ENCODE data around the gene RAB8A. TPM values are rescaled to one million over a fixed set of nuclear protein-coding genes. Genes with fewer than 3 reads are reported as not detected.

RAB8A gene
- 10 to 100 TPM; 14.2 to 54.5 (median 42.3) TPM for total RNA-seq

GRCh38 chr19:16111160-16111908 is at the start of gene RAB8A:
RAB8A (plus strand) TSS chr19:16111889; CDS start chr19:16111902, 13 bp downstream.
- peak; percentile 95 to 97 (median 96) for ATAC-seq (replicated peaks in 6 of 8)
- H3K4me3 ChIP-seq = peak within 1 kb of the TSS; percentile 87 to 98 (median 91)
- H3K27ac ChIP-seq = peak within 1 kb of the TSS; percentile 74 to 89
- H3K4me1 ChIP-seq (replicated peaks in 1 of 2) = peaks cover 5 to 7% of the 10 kb centered on the region in 2 donors
- WGBS, 10 experiments = 0 to 18% (median 0%) methylated on average over 1 to 10 of the region's 81 CpGs; no CpG with 5 or more reads in 4 of the 10 experiments
- in situ Hi-C loops (cut with MboI; ENCODE audit: low pct_unique_long_range_greater_than_20kb in 2 of 9, low sequenced_read_pairs in 9 of 9, unreplicated experiment in 9 of 9) = no loop called here

DNA sequence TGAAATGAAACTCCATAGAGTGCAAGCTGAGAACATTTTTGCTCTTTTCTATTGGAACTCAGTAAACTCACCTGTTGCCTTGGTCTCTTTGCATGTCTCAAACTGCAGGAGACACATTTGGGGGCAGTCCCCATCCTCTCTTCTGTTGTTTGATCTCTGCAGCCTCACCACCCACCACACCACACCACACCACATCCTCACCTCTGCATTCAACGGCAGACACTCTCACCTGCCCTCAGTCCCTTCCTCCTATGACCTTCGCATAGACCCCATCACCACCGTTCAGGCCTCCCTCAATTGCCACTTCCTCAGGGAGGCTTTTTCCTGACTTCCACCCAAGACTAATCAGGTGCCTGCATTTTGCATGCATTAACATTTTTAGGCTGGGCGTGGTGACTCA is 49.7 kb upstream of the RAB8A start:
- no peak for ATAC-seq (replicated peaks in 6 of 8)
- WGBS, 10 experiments = 17 to 100% (median 58%) methylated on average over 1 to 4 of the region's 4 CpGs; no CpG with 5 or more reads in 4 of the 10 experiments
- in situ Hi-C loops (cut with MboI; ENCODE audit: low pct_unique_long_range_greater_than_20kb in 2 of 9, low sequenced_read_pairs in 9 of 9, unreplicated experiment in 9 of 9) = no loop called here
- H3K4me1 ChIP-seq (replicated peaks in 1 of 2) = no peaks in the 10 kb centered on the region
- no peak overlapping the region for H3K27ac ChIP-seq
- no peak overlapping the region for H3K4me3 ChIP-seq

DNA sequence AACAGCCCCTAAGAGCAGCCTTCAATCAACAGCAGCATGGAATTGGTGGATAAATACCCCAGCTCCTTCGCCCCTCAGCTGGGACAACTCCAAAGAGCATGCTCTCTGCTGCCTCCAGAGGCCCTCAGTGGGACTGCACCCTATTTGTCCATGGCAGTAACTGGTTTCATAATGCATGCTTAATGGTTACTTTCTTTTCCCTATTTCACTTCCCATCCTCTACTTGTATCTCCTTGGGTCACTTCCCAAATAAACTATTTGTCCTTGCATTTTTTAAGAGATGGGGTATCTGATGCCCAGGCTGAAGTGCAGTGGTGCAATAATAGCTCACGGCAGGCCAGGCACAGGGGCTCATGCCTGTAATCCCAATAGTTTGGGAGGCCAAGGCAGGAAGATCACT is 48.9 kb upstream of the RAB8A start:
- no peak overlapping the region for H3K27ac ChIP-seq
- peak in 3 of 8 experiments; percentile 15 to 55 (median 21) for ATAC-seq (replicated peaks in 6 of 8)
- in situ Hi-C loops (cut with MboI; ENCODE audit: low pct_unique_long_range_greater_than_20kb in 2 of 9, low sequenced_read_pairs in 9 of 9, unreplicated experiment in 9 of 9) = no loop called here
- 40 to 100% (median 64%) methylated on average over 1 to 2 of the region's 2 CpGs; no CpG with 5 or more reads in 5 of the 10 experiments for WGBS, 10 experiments
- no peak overlapping the region for H3K4me3 ChIP-seq
- H3K4me1 ChIP-seq (replicated peaks in 1 of 2) = no peaks in the 10 kb centered on the region

DNA sequence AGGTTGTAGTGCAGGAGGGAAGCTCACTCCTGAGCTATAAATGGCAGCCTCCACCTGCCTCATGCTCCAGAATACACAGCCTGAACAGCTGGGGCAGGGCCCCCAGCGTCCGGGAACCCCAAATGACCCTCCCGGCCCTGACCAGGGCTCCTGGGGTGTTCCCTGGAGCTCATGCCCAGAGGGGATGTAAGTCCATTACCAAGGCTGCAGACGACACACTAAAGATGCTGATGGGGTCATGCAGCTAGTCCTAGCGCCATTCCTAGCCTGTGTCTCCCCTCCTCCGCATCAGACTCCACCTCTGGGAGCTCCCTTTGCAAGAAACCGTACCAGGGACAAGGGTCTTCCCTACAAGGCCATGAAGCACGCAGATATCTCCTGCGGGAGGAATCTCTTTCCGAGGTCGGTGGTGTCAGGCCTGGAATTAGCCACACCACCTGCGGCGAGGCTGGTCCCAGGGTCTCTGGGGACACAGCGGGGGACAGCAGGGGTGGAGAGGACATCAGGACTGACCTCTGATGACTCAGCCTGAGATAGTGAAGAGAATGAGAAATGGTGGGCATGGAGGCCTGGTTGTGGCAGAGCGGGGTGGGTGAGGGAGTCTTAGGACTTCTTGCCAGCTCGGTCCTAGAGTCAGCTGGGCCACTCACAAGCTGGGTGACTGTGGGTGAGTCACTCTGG is 47.3 kb upstream of the RAB8A start:
- no peak overlapping the region for H3K27ac ChIP-seq
- in situ Hi-C loops (cut with MboI; ENCODE audit: low pct_unique_long_range_greater_than_20kb in 2 of 9, low sequenced_read_pairs in 9 of 9, unreplicated experiment in 9 of 9) = no loop called here
- no peak for ATAC-seq (replicated peaks in 6 of 8)
- H3K4me3 ChIP-seq = no peak overlapping the region
- WGBS, 10 experiments = 60 to 90% (median 72%) methylated on average over 1 to 8 of the region's 16 CpGs; no CpG with 5 or more reads in 3 of the 10 experiments
- no peaks in the 10 kb centered on the region for H3K4me1 ChIP-seq (replicated peaks in 1 of 2)

DNA sequence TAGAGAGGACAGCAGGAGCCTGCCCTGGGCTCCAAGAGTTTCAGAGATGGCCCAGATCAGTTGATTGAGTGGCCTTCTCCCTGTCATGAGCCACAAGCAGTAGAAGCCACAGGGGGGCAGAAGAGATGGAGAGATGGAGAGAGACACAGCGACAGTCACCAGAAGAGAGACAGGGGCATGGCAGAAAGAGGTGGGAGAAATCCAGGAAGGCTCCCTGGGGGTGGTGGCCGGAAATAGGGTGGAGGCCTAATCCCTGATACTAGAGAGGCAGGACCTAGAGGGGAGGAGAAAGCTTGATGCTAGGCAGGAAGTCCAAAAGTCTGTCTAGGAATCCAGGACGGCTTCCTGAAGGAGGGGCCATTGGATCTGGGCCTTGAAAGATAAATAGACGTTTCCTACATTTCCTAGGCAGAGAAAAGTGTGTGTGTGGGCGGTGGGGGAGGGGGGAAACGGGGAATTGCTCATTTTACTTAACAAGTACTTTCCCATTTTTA is 45.0 kb upstream of the RAB8A start:
- peak in 3 of 8 experiments; percentile 39 to 75 (median 51) for ATAC-seq (replicated peaks in 6 of 8)
- 7 to 46% (median 29%) methylated on average over 2 to 3 of the region's 6 CpGs; no CpG with 5 or more reads in 7 of the 10 experiments for WGBS, 10 experiments
- in situ Hi-C loops (cut with MboI; ENCODE audit: low pct_unique_long_range_greater_than_20kb in 2 of 9, low sequenced_read_pairs in 9 of 9, unreplicated experiment in 9 of 9) = no loop called here
- no peaks in the 10 kb centered on the region for H3K4me1 ChIP-seq (replicated peaks in 1 of 2)
- H3K27ac ChIP-seq = no peak overlapping the region
- no peak overlapping the region for H3K4me3 ChIP-seq

DNA sequence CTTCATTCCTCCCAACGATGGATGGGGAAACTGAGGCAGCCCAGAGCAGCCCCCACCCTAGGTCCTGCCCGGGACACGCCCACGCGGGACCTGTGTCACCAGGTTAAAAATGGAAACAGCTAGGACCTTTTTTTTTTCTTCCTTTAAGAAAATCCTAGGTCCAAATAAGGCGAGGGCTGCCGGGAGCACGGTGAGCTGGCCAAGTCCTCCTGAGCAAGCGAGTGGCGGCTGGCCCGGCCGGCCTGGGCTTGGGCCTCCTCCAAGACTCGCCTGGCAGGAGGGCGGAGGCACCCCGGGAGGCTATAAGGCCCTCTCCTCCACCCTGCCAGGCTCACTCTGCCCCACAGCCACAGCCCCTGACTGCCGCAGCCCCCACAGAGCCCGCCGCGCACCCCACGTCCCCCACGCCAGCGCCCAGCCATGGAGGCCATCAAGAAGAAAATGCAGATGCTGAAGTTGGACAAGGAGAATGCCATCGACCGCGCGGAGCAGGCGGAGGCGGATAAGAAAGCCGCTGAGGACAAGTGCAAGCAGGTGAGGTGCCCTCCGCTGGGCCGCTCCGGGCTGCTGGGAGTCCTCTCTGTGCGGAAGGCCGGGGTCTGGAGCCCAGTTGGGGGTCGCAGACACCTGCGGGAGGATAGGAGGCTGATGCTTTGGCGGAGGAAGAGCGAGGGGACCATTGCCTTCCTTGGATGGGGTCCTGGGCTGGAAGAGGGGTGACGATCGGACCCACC is 44.3 kb upstream of the RAB8A start:
- in situ Hi-C loops (cut with MboI; ENCODE audit: low pct_unique_long_range_greater_than_20kb in 2 of 9, low sequenced_read_pairs in 9 of 9, unreplicated experiment in 9 of 9) = no loop called here
- H3K27ac ChIP-seq = no peak overlapping the region
- H3K4me3 ChIP-seq = no peak overlapping the region
- 60 to 100% (median 84%) methylated on average over 2 to 12 of the region's 40 CpGs; no CpG with 5 or more reads in 5 of the 10 experiments for WGBS, 10 experiments
- H3K4me1 ChIP-seq (replicated peaks in 1 of 2) = no peaks in the 10 kb centered on the region
- ATAC-seq (replicated peaks in 6 of 8) = peak in 3 of 8 experiments; percentile 36 to 54 (median 37)

- 74 to 100% (median 83%) methylated on average over 2 to 8 of the region's 10 CpGs; no CpG with 5 or more reads in 1 of the 10 experiments for WGBS, 10 experiments
- in situ Hi-C loops (cut with MboI; ENCODE audit: low pct_unique_long_range_greater_than_20kb in 2 of 9, low sequenced_read_pairs in 9 of 9, unreplicated experiment in 9 of 9) = no loop called here
- Histone ChIP-seq H3K4me1 (replicated peaks in 1 of 2) (no peaks in the 10 kb centered on the region), H3K4me3 (no peak overlapping the region), H3K27ac (no peak overlapping the region)
- no peak for ATAC-seq (replicated peaks in 6 of 8)
Measured at GRCh38 chr19:16068696-16069259, 42.9 kb upstream of the RAB8A start.

DNA sequence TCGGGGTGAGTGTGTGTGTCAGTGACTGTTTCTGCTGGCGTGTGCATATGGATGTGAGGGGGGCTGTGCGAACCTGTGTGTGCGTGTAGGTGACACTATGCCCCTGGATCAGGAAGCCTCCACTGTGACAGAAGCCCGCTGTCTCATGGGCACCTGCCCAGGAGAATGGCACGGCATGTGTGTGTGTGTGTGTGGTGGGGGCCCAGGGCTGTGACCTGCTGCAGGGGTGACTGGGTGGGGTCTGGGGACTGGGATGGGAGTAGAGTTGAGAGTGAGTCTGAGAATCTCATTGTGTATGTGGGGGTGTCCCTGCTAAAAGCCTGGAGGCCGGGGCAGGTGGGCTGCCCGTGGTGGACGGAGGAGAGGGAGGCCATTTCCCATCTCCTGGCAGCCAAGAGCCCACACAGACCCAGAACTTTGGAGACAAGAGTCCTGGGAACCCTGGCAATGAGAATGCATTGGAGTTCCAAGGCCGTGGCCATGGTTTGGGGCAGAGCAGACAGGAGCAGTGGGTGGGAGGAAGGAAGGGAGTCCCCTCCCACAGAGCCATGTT is 41.8 kb upstream of the RAB8A start:
- H3K4me1 ChIP-seq (replicated peaks in 1 of 2) = no peaks in the 10 kb centered on the region
- H3K27ac ChIP-seq = no peak overlapping the region
- no peak for ATAC-seq (replicated peaks in 6 of 8)
- in situ Hi-C loops (cut with MboI; ENCODE audit: low pct_unique_long_range_greater_than_20kb in 2 of 9, low sequenced_read_pairs in 9 of 9, unreplicated experiment in 9 of 9) = no loop called here
- 57 to 100% (median 85%) methylated on average over 1 to 2 of the region's 10 CpGs; no CpG with 5 or more reads in 5 of the 10 experiments for WGBS, 10 experiments
- no peak overlapping the region for H3K4me3 ChIP-seq

- no peak overlapping the region for H3K4me3 ChIP-seq
- peak in 3 of 8 experiments; percentile 7 to 47 (median 27) for ATAC-seq (replicated peaks in 6 of 8)
- in situ Hi-C loops (cut with MboI; ENCODE audit: low pct_unique_long_range_greater_than_20kb in 2 of 9, low sequenced_read_pairs in 9 of 9, unreplicated experiment in 9 of 9) = no loop called here
- 20 to 100% (median 90%) methylated on average over 1 to 9 of the region's 16 CpGs; no CpG with 5 or more reads in 6 of the 10 experiments for WGBS, 10 experiments
- no peaks in the 10 kb centered on the region for H3K4me1 ChIP-seq (replicated peaks in 1 of 2)
- no peak overlapping the region for H3K27ac ChIP-seq
Measured at GRCh38 chr19:16070366-16070990, 41.2 kb upstream of the RAB8A start.

DNA sequence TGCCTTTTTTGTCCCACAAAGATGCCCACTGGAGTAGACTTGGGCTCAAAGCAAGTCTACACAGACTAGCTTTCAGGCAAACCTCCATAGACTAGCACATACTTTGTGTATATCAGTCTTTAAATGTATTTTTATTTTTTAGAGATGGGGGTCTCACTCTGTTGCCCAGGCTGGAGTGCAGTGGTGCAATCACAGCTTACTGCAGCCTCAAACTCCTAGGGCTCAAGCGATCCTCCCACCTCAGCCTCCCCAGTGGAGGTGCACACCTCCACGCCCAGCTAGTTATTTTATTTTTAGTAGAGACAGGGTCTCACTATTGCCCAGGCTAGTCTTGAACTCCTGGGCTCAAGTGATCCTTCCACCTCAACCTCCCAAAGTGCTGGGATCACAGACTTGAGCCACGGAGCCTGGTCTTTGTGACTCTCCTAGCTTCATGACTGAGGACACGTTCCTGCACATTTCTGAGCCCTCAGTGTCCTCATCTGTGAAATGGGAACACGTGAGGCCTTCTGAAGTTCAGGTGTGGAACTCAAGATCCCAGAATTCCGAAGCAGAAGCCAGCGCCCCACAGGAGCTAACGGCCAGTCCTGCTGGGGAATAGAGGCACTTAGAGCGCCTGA is 40.5 kb upstream of the RAB8A start:
- no peak for ATAC-seq (replicated peaks in 6 of 8)
- H3K27ac ChIP-seq = no peak overlapping the region
- no peak overlapping the region for H3K4me3 ChIP-seq
- no peaks in the 10 kb centered on the region for H3K4me1 ChIP-seq (replicated peaks in 1 of 2)
- in situ Hi-C loops (cut with MboI; ENCODE audit: low pct_unique_long_range_greater_than_20kb in 2 of 9, low sequenced_read_pairs in 9 of 9, unreplicated experiment in 9 of 9) = no loop called here
- 80 to 100% (median 85%) methylated on average over 1 to 4 of the region's 9 CpGs; no CpG with 5 or more reads in 5 of the 10 experiments for WGBS, 10 experiments

DNA sequence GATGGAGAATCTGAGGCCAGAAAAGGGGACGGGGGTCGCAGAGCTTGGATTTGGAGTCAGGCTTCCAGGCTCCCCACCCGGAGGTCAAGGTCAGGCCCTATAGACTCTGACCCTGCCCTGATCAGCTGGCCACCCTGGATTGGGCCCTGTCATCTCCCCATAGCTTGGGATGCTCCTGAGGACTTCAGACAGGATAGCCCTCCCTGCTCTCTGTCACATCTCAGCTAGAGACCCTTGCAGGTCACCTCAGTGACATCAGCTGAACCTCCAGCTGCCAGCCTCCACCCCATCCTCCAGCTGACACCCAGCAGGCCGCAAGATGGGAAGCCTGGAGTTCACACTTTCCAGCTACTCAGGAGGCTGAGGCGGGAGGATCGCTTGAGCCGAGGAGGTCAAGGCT is 38.2 kb upstream of the RAB8A start:
- in situ Hi-C loops (cut with MboI; ENCODE audit: low pct_unique_long_range_greater_than_20kb in 2 of 9, low sequenced_read_pairs in 9 of 9, unreplicated experiment in 9 of 9) = no loop called here
- no peak for ATAC-seq (replicated peaks in 6 of 8)
- no peak overlapping the region for H3K27ac ChIP-seq

More for the DNA sequence above, 38.2 kb upstream of the RAB8A start:
- Histone ChIP-seq H3K4me3 (no peak overlapping the region), H3K4me1 (replicated peaks in 1 of 2) (peaks cover 7 to 9% of the 10 kb centered on the region in 2 donors)
- 33 to 100% (median 89%) methylated on average over 1 to 6 of the region's 7 CpGs; no CpG with 5 or more reads in 1 of the 10 experiments for WGBS, 10 experiments
